Neural progenitor cell (in vitro differentiated cells): Measurements from ENCODE around the gene SKI.

Experiments used
- CTCF ChIP-seq: fragments of 200-600 bp; sonication (generic); IDR thresholded peaks from 2 replicates; pipeline ENCODE4 v1.5.1; 2017; ENCODE audit warnings: antibody characterized with exemption, mild to moderate bottlenecking
- EZH2 ChIP-seq: fragments of 200-600 bp; sonication (generic); IDR thresholded peaks from 2 replicates; pipeline ENCODE4 v1.6.1; 2017; ENCODE audit warnings: antibody characterized with exemption, mild to moderate bottlenecking, moderate library complexity
- EZH2phosphoT487 ChIP-seq: fragments of 200-600 bp; sonication (generic); IDR thresholded peaks from 2 replicates; pipeline ENCODE4 v1.6.1; 2017; ENCODE audit warnings: antibody characterized with exemption

- TF ChIP-seq EZH2phosphoT487 (no peak), CTCF (no peak), EZH2 (no peak)
Observed at GRCh38 chr1:2212274-2212531, 15.9 kb upstream of the SKI start.
